ENCODE results near the gene DTD1.
"Not testable (repeated sequence)": the region's sequence is repeated elsewhere in the genome, so short reads cannot be mapped to it uniquely, and the experiment has no call there.

DNA sequence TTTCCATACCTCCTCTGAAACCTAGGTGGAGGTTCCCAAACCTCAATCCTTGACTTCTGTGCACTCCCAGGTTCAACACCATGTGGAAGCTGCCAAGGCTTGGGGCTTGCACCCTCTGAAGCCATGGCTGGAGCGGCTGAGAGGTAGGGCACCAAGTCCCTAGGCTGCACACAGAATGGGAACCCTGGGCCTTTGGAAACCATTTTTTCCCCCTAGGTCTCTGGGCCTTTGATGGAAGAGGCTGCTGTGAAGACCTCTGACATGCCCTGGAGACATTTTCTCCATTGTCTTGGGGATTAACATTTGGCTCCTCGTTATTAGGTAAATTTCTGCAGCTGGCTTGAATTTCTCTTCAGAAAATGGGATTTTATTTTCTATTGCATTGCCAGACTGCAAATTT, 199.2 kb downstream of the DTD1 start:
- TF ChIP-seq, protein P1, sequence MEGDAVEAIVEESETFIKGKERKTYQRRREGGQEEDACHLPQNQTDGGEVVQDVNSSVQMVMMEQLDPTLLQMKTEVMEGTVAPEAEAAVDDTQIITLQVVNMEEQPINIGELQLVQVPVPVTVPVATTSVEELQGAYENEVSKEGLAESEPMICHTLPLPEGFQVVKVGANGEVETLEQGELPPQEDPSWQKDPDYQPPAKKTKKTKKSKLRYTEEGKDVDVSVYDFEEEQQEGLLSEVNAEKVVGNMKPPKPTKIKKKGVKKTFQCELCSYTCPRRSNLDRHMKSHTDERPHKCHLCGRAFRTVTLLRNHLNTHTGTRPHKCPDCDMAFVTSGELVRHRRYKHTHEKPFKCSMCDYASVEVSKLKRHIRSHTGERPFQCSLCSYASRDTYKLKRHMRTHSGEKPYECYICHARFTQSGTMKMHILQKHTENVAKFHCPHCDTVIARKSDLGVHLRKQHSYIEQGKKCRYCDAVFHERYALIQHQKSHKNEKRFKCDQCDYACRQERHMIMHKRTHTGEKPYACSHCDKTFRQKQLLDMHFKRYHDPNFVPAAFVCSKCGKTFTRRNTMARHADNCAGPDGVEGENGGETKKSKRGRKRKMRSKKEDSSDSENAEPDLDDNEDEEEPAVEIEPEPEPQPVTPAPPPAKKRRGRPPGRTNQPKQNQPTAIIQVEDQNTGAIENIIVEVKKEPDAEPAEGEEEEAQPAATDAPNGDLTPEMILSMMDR (IDR thresholded peaks at IDR 0.05; ENCODE audit: borderline replicate concordance, extremely low read depth, low read length, poor library complexity, severe bottlenecking) = not testable (repeated sequence)
- not testable (repeated sequence) for TF ChIP-seq EZH2 (IDR thresholded peaks at IDR 0.05; ENCODE audit: borderline replicate concordance, low read depth, low read length, severe bottlenecking)
